Kidney epithelial cell (primary cell): Measurements from ENCODE around the gene EXOC6B. TPM values are rescaled to one million over a fixed set of nuclear protein-coding genes. Genes with fewer than 3 reads are reported as not detected.
"Not testable (repeated sequence)": the region's sequence is repeated elsewhere in the genome, so short reads cannot be mapped to it uniquely, and the experiment has no call there.

Experiments used
- DNase-seq: peaks from one replicate; pipeline ENCODE4 v3.0.0-alpha.2; 2010; ENCODE audit warnings: low read depth
- H3K27me3 ChIP-seq: 2 replicates; pipeline ENCODE4 v1.6.0; 2011; ENCODE audit warnings: low read length; ENCODE audit not compliant: control insufficient read depth, insufficient read depth
- H3K36me3 ChIP-seq: 2 replicates; pipeline ENCODE4 v1.5.1; 2011; ENCODE audit warnings: low read length; ENCODE audit not compliant: control insufficient read depth, insufficient read depth
- H3K4me3 ChIP-seq: 2 replicates; pipeline ENCODE4 v1.5.1; 2011; ENCODE audit warnings: low read depth, mild to moderate bottlenecking, control low read depth, low read length
- total RNA-seq: library from RNA; depleted of rRNA; stranded (reverse); fragments of >200 nt; gene quantifications from 2 replicates; pipeline ENCODE4 v1.2.3, GENCODE V29; 2015
- TF ChIP-seq, protein P1 (sequence below): IDR thresholded peaks from 2 replicates; pipeline ENCODE4 v1.5.1; 2011; ENCODE audit warnings: mild to moderate bottlenecking, moderate library complexity, low read length, control low read depth, inconsistent platforms; ENCODE audit not compliant: insufficient read depth, poor library complexity, severe bottlenecking

EXOC6B gene
- total RNA-seq, 1 donor from 2014 or later = 21.8 TPM

GRCh38 chr2:72494392-72494791 is 331.4 kb downstream of the EXOC6B start:
- H3K4me3 ChIP-seq = no peak overlapping the region
- no peaks in the 10 kb centered on the region for H3K36me3 ChIP-seq
- no peak for DNase-seq
- H3K27me3 ChIP-seq = no peaks in the 10 kb centered on the region
- TF ChIP-seq, protein P1, sequence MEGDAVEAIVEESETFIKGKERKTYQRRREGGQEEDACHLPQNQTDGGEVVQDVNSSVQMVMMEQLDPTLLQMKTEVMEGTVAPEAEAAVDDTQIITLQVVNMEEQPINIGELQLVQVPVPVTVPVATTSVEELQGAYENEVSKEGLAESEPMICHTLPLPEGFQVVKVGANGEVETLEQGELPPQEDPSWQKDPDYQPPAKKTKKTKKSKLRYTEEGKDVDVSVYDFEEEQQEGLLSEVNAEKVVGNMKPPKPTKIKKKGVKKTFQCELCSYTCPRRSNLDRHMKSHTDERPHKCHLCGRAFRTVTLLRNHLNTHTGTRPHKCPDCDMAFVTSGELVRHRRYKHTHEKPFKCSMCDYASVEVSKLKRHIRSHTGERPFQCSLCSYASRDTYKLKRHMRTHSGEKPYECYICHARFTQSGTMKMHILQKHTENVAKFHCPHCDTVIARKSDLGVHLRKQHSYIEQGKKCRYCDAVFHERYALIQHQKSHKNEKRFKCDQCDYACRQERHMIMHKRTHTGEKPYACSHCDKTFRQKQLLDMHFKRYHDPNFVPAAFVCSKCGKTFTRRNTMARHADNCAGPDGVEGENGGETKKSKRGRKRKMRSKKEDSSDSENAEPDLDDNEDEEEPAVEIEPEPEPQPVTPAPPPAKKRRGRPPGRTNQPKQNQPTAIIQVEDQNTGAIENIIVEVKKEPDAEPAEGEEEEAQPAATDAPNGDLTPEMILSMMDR = no peak

- DNase-seq, H3K27me3 ChIP-seq, H3K4me3 ChIP-seq, H3K36me3 ChIP-seq: not testable (repeated sequence)
These were observed 341.2 kb downstream of the EXOC6B start for GRCh38 chr2:72484622-72485021.

DNA sequence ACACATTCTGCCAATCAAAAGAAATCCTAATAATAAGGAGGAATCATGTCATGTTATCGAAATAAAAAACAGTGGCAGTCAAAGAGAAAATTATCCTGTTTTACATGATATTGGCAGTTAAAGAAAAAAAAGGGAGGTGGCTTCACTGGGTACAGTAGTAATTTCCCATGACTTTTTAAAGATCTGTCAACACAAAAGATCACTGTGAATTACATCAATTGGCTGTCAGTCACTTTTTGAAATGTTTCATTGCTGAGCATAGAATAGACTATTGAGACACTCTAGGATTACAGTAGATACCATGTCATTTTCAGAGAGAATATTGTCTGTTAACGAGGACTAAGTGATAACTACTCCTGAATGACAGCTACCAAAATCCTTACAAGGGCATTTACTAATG is 342.5 kb downstream of the EXOC6B start:
- no peak overlapping the region for H3K4me3 ChIP-seq
- DNase-seq = no peak
- TF ChIP-seq, protein P1 = no peak
- no peaks in the 10 kb centered on the region for H3K27me3 ChIP-seq
- no peaks in the 10 kb centered on the region for H3K36me3 ChIP-seq

DNA sequence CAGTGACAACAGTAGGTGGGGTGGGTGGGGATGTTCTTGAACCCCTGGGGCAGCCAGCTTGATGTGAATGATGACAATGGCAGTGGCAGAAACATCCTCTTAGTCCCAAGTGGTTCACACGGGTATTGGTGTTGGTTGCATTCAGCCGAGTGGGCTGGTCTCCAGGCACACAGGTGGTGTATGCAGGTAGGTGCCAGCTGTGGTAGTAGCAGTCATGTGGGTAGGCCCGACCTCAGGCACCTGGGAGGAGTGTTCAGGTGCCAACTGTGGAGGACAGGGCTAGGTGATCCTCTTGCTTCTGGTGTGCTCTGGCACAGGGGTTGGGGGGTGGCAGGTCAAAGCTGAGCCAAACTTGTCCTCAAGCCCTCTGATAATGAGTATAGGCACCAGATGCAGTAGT is 350.6 kb downstream of the EXOC6B start:
- no peaks in the 10 kb centered on the region for H3K36me3 ChIP-seq
- DNase-seq = no peak
- no peaks in the 10 kb centered on the region for H3K27me3 ChIP-seq
- TF ChIP-seq, protein P1 = no peak
- no peak overlapping the region for H3K4me3 ChIP-seq

- no peak for DNase-seq
- Histone ChIP-seq H3K36me3 (no peaks in the 10 kb centered on the region), H3K27me3 (no peaks in the 10 kb centered on the region), H3K4me3 (no peak overlapping the region)
- TF ChIP-seq, protein P1 = no peak
These were observed 367.9 kb downstream of the EXOC6B start for GRCh38 chr2:72457801-72458516.

GRCh38 chr2:72454189-72454588 is 371.6 kb downstream of the EXOC6B start:
- H3K4me3 ChIP-seq = no peak overlapping the region
- no peaks in the 10 kb centered on the region for H3K36me3 ChIP-seq
- TF ChIP-seq, protein P1 = no peak
- no peak for DNase-seq
- no peaks in the 10 kb centered on the region for H3K27me3 ChIP-seq
